ENCODE measurements around the gene ATP1A2. TPM values are rescaled to one million over a fixed set of nuclear protein-coding genes. Genes with fewer than 3 reads are reported as not detected.
"Not testable (repeated sequence)": the region's sequence is repeated elsewhere in the genome, so short reads cannot be mapped to it uniquely, and the experiment has no call there.

ATP1A2 gene
- total RNA-seq, 1 experiment from 2014 or later, result not detected

DNA sequence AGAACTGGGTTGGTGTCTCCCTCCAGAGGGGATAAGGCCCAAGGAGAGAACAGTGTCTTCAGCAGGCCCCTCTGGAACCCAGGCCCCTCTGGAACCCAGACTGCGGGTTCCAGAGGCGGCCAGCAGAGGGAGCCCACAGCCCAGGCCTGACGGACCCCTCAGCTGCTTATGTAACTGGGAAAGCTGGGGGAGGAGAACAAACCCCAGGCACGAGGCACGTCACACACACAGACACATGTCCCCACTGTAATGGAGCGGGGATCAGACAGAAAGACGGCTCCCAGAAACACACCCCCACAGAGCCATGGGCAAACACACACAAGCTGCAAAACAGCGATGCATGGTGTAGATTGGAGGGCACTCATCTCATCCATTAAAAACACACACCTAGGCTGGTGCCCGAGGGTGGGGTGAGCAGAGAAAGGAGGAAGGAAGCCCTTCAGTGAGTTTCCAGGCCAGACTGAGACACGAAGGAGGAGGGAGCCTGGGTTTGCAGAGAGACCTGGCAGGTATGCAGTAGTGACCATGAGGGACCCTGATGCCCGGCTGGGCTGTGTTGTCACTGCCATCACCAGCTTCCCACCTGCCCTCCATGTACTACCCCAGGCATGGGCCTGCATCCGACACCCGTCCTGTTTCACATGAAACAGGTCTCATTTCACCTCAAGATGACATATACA is 14.4 kb upstream of the ATP1A2 start:
- DNase-seq (ENCODE audit: low read depth), result peak; percentile 73

DNA sequence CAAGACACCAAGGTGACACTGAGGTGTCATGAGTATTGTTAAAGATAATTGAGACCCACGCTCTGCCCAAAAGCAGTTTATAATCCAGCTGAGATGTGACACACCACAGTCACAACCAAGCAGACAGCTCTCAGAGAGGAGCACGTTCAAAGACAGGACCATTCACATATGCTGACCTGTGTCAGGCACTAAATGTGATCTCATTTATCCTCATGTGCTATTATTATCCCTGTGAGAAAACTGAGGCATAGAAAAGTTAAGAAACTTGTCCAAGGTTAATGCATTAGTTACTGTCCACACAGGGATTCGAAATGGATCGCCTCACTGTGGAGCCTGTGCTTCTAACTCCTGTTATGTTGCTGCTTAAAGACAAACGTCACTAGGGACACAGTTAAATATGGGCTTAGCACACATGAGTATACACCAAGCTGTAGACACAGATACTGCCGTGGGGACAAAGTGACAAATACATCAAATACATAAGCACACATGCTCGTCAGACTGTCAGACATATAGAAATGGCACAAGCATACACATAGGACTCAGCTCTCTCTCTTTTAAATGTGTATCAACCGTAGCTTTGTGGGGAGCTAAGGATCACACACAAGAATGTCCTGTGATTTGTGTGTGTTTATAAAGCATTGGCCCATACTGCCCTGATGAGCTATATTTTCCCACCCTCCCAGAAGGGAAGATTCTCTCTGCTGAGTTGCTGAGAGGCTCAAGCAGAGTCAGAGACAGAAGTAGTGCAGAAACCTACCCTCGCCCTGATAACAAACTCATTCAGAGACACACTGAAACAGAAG is 13.6 kb upstream of the ATP1A2 start:
- no peak for DNase-seq (ENCODE audit: low read depth)

DNA sequence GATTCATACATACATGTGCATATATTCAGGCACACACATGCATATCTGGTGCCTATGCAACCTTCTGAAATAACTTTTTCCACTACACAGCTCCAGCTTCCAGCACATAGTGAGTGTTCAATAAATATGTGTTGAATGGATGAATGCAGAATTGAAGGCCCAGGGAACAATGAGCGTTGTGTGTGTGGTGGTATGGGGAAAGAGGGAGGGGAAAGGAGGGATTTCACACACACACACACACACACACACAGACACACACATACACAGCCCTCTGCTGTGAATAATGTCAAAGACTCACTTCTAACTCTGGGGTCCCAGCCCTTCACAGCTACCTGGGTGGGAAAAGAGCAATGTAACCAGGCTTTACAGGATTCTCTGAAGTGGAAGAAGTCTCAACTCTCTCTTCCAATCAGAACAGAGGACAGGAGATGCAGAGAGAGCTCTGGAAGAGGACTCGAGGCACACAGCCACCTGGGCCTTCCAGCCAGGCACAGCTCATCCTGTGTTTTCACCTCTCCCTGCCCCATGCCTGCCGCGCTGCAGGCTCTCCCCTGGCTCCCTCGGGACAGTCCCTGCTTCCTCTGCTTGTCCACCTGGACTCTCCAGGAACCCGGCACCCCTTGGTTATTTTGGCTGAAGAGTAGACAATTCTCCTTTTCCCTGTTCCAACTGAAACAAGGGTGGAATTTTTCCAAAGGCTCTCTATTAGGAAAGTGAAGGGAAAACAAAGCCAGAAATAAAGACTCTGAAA is 11.7 kb upstream of the ATP1A2 start:
- no peak for DNase-seq (ENCODE audit: low read depth)

DNA sequence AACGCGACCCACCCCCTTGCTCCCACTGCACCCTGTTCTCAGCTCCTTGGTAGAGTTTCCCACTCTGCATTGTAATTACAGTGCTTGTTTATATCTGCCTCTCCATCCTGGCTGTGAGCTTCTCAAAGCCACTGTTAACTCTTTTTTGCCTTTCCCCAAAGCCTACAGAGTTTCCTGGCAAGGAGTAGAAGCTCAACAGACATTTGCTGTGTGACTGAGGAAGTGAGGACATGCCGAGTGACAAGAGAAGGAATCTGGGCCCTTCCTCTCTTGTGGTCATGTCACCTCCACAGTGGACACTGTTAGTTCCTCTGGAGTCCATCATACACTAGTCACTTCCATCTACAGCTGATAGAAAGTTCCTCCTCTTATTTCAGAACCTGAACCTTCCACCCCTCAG is 11.1 kb upstream of the ATP1A2 start:
- DNase-seq (ENCODE audit: low read depth), result no peak

DNA sequence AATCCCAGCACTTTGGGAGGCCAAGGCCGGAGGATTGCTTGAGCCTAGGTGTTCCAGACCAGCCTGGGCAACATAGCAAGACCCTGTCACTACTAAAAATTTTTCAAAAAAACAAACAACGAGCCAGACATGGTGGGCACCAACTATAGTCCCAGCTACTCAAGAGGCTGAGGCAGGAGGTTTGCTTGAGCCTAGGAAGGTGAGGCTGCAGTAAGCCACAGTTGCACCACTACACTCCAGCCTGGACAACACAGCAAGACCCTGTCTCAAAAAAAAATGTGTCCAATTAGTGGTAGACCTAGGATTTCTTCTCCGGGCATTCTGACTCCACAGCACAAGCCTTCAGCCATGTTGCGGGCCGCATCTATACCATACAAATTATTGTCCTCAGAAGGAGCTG is 10.4 kb upstream of the ATP1A2 start:
- DNase-seq (ENCODE audit: low read depth), result no peak

DNA sequence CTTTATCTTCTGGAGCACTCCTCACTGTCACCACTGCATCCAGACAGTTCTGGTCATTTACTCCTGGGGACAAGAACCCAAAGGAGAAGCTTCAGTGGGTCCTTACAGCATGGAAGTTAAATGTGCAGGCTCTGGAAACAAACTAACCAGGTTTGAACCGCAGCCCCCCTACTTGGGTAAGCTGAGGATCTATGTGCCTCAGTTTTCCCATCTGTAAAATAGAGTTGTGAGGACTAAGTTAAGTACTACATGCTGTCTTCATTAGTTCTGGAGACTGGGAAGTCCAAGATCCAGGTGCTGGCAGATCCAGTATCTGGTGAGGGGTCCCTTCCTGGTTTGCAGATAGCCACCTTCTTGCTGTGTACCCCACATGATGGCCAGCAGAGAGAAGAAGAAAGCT is 8.0 kb upstream of the ATP1A2 start:
- DNase-seq (ENCODE audit: low read depth), result no peak

DNA sequence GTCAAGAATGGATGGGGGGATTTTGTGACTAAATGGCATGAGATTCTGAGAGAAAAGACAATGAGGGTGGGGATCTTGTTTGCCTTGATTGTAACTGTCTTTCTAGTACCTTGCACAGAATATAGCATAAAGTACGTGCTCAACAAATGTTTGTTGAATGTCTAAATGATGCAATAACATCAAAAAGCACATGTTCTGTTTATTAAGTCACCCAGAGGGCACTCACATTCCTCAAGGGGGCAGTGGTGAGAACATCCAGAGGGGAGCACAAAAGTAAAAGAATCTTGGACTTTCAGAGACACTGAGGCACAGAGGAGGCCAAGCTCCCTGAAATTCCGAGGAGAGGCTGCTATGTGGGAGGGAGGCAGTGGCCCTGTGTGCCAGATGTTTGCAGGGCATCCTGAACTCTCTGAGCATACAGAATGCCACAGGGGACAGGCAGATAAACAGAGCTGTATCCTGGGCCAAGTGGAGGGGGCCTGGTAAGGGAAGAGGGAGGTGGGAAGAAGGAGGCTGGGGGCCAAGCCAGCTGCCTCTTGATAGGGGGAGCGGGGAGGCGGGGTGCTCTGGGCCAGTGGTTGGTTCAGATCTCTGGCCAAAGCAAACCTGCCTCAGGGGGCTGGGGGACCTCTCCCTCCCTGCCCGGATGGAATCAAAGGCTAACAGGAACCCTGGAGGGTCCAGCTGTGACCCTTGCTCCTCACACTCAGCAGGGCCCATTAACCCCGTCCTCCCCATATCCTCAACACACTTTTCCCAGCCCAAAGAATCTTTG is 6.5 kb upstream of the ATP1A2 start:
- DNase-seq (ENCODE audit: low read depth), result peak; percentile 42

DNA sequence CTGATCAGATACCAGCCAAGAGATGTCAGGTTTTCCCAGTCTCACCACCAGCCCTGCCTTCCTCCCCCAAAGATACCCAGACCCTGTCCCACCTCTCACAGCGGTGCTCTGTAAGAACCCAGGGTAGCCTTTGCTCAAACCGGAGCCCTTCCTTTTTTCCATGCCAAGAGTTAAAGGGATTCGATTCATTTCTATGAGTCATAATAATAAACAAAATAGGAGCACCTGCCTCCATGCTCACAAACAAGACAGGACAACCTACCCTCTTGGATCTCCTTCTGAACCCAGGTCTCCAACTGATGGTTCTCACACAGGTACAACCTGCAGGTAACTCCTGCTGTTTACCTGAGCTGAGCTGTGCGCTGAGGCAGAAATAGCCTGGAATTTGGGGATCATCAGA is 5.9 kb upstream of the ATP1A2 start:
- DNase-seq (ENCODE audit: low read depth), result no peak

DNA sequence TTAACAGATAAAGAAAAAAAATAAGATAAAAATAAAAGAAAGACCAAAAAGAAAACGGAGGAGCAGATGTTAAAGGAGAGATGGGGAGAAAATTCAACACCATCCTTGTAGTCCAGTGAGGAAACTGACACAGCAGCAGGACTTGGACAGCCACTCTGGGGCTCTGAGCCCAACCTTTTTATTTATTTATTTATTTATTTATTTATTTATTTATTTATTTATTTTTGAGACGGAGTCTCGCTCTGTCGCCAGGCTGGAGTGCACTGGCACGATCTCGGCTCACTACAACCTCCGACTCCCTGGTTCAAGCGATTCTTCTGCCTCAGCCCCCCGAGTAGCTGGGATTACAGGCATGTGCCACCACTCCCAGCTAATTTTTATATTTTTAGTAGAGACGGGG is 4.1 kb upstream of the ATP1A2 start:
- DNase-seq (ENCODE audit: low read depth), result not testable (repeated sequence)

DNA sequence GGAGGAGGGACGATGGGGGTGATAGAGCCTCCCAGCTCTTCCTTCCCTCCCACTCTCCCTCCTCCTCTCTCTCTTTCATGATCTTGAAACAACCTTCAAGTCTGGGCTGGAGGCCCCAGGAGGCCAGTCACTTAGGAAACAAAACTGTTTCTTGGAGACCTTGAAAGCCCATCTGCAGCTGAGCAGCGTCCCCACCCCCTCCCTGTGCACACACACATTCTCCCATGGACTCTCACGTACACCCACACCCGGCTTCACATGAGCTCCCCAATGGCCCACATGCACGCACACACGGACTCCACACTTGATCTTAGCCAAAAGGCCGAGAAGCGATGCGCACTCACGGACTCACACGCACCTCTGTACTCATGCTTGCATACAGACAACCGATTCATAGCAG is 3.2 kb upstream of the ATP1A2 start:
- no peak for DNase-seq (ENCODE audit: low read depth)

DNA sequence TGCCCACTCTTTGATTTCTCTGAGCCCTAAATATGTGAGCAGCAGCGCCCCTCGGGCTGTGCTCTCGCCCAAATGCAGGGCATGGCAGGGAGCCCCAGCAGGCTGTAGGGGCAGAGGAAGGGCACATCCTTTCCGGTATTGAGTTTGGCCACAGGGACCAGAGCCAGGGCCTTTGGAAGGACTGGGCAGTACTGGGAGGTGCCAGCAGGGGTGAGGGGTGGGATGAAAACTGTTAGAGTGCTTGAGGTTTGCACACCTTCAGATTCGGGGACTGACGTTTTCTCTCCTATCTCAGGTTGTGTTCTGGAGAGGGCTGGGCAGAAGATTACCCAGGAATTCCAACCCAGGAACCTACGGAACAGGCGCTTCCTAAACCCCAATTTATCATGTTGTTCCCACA is 2.2 kb upstream of the ATP1A2 start:
- no peak for DNase-seq (ENCODE audit: low read depth)

DNA sequence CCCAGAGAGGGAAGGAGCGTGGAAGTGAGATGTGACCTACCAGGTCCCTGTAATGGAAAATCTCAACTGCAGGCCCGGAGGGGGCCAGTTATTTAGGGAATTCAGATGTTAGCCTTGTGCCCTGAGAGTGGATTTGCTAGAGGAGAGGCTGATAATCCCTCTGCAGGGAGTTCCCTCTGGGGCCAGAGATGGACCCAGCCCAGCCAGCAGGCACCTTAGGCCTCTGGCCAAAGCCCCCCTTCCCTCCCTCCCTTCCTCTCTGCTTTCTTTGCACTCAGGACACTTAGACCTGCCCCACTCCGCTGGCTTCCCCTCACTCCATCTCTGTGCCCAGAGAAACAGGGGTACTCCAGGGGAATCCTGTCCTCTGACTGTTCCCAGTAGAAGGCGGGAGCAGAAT is 1.5 kb upstream of the ATP1A2 start:
- no peak for DNase-seq (ENCODE audit: low read depth)

DNA sequence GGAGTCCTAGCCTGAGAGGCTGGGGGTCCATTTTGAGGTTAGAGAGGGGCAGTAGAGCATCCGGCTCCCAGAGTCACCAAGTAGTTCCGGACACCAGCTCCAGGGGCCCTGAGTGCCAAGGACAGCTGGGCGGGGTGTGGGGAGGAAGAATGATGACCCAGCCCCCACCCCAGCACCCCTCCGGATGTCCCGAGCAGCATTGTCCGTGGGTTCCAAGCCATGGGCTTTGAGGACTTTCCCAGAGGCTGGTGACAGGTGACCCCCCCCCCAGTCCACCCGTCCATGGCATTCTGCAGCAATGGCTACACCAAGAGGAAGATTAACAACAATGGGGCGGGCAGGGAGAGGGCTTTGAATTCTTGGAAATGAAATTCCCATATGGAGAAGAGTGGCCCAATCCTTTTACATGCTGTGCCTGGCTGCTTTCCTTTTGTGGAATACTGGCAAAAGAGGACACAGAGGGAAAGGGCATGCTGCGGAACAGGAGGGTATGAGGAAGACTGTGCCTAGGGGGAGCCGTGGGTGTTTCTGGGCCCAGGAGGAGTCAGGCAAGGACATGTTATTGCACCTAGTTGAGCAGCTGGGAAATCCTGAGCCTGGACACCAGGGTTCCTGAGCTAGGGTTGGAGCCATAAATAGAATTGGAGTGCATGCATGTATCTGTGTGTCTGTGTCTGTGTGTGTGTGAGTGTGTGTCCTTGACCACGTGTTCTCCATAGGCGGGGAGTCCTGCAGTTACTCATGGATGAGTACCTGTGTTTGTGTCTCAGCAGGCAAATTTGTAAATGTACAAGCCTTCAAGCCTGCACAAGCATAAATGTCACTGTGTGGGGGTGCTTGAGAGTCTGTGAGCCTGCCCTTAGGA is 956 bp downstream of the ATP1A2 start:
- DNase-seq (ENCODE audit: low read depth), result no peak

DNA sequence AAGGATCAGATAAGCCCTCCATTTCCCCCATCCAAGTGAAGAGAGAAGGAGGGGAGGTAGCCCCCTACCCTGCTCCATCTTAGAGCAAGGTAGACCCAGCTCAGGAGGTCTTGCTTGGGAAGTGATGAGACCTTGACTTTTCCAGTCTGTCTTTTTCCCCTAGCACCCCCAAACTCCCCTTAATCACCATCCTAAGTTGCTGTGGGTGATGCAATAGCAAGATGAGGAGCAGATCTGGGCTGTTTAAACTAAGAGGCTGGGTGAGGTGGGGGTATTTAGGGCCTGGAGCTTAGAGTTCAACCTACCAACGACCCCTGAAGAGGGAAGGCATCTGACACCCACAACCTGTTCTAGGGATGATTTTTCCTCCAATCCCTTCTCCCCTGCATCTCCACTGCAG is 1.7 kb downstream of the ATP1A2 start:
- DNase-seq (ENCODE audit: low read depth), result no peak

DNA sequence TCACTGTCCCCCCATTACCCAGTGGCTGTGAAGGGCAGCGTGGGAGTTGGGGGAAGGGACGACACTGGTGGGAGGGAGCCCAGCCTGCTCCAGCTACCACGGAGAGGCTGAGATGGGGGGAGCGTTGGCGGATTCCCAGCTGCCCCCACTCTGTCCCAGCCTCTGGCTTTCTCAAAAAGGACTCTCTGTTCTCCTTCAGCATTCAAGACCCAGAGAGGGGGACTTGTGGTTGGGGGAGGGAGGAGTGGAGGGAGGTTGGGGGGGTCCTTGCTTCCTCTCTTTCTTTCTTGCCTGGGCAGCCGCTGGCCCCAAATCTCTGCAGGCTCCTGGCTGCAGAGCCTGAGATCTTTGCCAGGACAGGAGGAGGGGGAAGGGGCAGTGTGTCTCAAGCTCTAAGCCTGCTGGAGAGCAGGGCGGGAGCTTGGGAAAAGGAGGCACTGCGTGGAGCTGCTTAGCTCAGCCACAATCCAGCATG is 2.2 kb downstream of the ATP1A2 start:
- DNase-seq (ENCODE audit: low read depth), result no peak

DNA sequence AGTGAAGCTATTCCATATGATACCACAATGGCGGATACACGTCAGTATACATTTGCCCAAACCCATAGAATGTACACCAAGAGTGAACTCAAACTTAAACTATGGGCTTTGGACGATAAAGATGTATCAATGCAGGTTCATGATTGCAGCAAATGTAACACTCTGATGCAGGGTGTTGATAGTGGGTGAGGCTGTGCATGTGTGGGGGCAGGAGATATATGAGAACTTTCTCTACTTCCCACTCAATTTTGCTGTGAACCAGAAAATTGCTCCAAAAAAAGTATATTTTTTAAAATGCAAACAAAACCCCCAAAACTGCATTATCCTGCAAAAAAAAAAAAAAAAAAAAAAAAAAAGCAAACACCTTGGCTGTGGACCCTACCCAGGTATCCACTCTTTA is 3.4 kb downstream of the ATP1A2 start:
- DNase-seq (ENCODE audit: low read depth), result no peak

DNA sequence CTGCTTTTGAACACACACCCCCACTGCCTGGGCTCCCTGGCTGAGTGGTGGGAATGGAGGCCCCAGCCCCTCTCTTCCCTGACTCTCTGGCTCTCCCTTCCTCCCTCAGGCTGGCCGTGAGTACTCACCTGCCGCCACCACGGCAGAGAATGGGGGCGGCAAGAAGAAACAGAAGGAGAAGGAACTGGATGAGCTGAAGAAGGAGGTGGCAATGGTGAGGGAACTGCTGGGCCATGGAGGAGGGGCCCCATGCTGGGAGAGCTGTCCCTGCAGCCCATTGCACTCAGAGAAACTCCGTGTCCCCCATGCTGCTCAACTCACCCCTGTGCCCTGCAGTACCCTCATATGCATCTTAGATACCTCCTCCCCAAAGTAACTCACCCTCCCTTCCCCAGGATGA is 5.2 kb downstream of the ATP1A2 start:
- DNase-seq (ENCODE audit: low read depth), result no peak

DNA sequence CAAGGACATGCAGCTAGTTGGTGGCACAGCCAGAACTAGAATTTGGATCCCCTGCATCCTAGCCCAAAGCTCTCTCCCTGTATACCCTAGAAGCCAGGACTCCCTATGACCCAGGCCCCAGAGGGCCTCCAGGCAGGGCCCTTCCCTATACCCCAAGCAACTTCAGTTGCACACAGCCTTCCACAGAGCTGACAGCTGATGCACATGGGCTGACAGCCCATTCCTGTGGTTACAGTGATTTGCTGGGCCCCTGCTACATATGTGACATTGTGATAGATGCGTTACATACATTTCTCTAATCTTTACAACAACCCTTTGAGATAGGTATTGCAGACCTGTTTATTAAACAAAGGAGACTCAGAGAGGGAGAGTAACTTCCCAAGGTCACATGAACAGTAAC is 5.8 kb downstream of the ATP1A2 start:
- no peak for DNase-seq (ENCODE audit: low read depth)

DNA sequence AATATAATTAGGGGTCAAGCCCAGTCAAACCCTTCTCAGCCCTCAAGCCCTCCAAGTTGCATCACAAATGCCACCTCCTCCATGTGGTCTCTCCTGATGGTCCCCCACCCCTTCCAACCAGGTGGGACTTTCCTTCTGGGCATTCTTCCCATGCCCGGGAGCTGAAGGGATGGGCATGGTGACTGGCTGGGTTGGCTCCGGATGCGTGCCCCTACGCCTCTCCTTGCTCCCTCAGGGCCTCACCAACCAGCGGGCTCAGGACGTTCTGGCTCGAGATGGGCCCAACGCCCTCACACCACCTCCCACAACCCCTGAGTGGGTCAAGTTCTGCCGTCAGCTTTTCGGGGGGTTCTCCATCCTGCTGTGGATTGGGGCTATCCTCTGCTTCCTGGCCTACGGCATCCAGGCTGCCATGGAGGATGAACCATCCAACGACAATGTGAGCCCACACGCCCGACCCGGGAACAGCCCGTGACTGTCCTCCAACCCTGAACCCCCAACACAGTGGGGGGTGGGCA is 7.5 kb downstream of the ATP1A2 start:
- DNase-seq (ENCODE audit: low read depth), result no peak

DNA sequence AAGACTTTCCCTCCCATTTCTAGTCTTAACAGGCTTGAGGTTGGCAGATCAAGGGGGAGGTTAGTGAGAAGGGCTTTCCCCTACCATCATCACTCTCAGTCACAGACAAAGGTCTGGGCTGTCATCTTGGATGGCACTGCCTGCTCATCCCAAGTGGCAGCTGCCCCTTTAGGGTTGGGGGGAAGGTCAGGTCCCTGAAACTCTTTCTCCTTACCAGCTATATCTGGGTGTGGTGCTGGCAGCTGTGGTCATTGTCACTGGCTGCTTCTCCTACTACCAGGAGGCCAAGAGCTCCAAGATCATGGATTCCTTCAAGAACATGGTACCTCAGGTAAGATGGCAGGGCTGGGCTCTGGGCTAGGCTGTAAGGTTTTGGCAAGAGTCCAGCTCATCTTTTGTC is 8.2 kb downstream of the ATP1A2 start:
- no peak for DNase-seq (ENCODE audit: low read depth)
